GM21423 (cell line): ENCODE data around the gene SSH2.

Experiments
- ATAC-seq: cut with Tn5 transposase; IDR thresholded peaks from one replicate; pipeline ENCODE4 v1.9.1; 2021; ENCODE audit warnings: mild to moderate bottlenecking, moderate library complexity; ENCODE audit not compliant: unreplicated experiment

SSH2 gene

GRCh38 chr17:29592850-29593551 is 337.0 kb downstream of the SSH2 start, which contains the start of gene ANKRD13B:
Gene ANKRD13B, plus strand, starts transcription at chr17:29593132. Its CDS starts 490 bp downstream, at chr17:29593622.
- no peak for ATAC-seq

GRCh38 chr17:29591737-29592608 is 338.1 kb downstream of the SSH2 start:
- no peak for ATAC-seq

GRCh38 chr17:29591146-29591736 is 338.8 kb downstream of the SSH2 start:
- no peak for ATAC-seq

DNA sequence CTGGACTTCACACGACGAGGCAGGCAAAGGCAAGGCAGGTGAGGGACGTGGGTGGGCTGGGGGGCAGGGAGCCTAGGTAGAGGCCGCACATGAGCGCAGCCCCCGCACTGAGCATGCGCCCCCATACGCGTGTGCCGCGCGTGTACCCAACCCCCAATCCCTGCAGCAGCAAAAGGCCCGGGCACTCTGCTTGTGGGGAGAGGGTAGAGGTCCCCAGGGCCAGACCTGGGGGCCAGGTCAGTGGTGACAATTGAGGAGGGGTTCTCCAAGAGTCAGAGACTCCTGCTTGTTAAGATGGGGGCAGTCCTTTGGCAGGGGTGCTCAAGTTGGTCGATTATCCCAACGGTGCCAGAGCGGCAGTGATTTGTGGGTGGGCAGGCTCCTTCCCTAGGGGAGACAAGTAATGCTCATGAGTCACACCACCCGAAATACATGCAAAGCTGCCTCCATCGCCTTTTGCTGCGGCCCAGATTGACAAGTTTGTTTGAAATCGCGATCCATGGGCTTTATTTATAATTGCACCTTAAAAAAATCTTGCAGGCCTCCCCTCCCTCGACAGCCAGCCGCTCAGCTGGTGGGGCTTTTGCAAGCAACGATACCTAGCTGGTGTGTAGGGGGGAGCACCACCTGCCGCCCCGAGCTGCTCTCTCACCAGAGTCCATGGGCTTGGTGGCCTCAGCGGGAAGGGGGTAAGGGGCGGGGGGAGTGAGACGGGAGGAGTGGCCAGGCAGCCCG is 339.4 kb downstream of the SSH2 start:
- no peak for ATAC-seq

GRCh38 chr17:29589524-29590410 is 340.3 kb downstream of the SSH2 start, which contains the start of gene GIT1:
Gene GIT1, minus strand, starts transcription at chr17:29589648. Its CDS starts 270 bp downstream, at chr17:29589378.
- peak; percentile 71 for ATAC-seq

DNA sequence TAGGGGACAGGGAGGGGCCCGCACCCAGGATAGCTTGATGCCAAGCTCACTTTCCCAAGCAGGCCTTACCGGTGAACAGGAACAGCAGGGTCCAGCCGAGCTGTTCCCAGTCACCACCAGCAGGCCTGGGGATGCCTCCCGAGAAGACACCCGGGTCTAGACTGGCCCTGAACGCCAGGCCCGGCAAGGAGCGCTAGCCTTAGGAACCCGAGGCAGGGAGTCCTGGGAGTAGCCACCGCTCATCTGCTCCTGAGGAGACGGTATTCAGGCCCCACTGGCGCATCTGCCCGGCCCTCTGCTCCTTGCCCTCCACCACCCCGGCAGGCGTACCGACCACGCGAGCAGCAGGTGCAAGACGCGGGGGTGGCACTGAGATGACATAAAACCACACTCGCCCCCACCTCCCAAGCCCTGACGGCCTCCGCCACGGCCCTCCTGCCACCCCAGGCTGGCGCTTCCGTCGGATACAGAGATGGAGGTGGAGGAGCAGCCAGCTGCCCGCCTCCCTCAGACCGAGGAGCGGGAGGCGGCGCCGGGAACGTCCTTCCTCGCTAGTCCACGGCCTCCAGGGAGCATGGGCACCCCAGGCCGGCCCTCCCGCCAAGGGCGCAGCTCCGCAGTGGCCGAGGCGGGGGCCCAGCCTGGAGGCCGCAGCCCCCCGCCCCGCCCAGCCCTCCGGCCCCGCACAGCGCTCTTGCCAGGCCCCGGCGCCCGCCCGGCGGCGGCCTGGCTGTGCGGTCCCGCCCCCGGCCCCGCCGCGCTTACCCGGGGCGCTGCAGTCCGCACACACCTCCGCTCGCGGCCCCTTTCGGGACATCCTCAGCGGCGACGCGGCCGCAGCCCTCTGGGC is 341.2 kb downstream of the SSH2 start:
- peak; percentile 9 for ATAC-seq

DNA sequence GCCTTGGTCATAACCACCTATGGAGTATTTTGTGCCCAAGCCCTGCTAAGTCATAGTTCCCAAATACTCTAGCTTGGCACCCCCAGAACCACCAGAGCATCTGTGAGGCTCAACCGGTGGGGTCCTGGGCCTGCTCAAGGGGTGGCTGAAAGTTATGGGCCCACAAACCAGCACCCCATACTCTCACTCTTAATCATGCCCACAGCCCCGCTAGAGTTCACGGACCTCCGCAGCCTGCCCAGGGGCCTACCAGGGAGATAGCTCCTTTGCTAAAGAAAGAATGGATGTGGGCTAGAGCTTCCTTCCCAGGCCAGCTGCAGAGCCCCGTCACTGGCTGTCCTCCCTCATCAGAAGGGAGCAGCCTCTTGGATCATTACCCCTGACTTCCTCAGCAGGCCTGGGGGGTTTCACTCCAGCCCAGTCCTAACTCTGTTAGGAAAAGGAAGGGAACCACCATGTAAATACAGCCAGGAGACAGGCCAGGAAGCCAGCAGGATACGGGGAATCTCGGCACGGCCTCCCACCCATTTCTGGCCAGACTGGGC is 341.9 kb downstream of the SSH2 start:
- no peak for ATAC-seq

- ATAC-seq, result no peak
Measured at GRCh38 chr17:29587591-29587990, 342.4 kb downstream of the SSH2 start.

- no peak for ATAC-seq
Measured at GRCh38 chr17:29586676-29587469, 343.2 kb downstream of the SSH2 start.

GRCh38 chr17:29585080-29585751 is 344.8 kb downstream of the SSH2 start:
- ATAC-seq, result no peak

DNA sequence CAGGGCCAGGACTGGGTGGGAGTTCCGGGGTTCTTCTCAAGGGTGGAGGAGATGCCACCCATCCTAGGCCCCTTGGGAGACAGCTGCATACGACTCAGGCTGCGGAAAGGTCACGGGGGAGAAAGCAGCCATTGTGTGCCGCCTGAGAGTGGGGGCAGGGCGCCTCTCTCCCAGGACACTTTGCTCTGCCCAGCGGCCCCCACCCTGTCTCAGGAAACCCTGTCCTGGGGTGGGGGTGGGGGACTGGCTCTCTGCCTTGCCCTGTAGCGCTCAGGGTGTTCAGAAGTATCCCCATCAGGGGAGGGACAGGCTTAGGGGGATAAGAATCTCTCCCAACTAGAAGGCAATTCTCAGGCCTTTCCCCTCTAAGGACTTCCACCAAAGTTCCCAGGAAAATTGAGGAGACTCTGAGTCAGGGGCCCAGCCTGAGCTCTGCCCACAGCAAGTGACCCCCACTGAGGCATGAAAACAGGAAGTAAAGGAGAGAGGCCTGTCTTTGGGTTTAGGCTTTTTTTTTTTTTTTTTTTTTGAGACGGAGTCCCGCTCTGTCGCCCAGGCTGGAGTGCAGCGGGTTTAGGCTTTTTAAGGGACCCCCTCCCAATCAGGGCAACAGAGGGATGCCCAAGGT is 345.5 kb downstream of the SSH2 start:
- no peak for ATAC-seq

GRCh38 chr17:29583324-29584248 is 346.4 kb downstream of the SSH2 start:
- no peak for ATAC-seq

- ATAC-seq, result no peak
Measured at GRCh38 chr17:29582772-29583171, 347.3 kb downstream of the SSH2 start.

DNA sequence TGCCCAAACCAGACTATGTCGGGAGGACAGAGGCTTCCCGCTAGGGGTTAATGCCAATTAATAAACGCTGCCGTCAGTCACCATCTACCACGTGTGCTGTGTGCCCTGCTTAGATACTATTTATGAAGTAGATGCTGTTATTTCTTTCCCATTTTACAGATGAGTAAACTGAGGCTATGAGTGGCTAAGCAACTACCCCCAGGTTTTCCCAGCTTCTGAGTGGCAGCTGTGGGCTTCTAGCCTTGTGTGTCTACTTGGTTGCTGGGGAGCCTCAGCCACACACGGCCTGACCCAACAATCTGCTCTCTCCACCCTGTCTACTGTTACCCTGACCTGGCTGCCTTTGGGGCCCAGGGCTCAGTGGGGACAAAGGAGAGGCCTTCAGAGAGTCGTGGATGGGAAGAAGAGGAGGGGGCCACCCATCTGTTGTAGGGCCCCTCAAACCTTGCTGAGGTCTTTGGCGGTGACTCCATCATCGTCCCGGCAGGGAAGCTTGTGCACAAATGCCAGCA is 347.7 kb downstream of the SSH2 start:
- ATAC-seq, result no peak

- ATAC-seq, result no peak
Measured at GRCh38 chr17:29581583-29582253, 348.3 kb downstream of the SSH2 start.
